ENCODE measurements around the gene LGALS3BP. TPM values are rescaled to one million over a fixed set of nuclear protein-coding genes. Genes with fewer than 3 reads are reported as not detected.

LGALS3BP gene
- total and polyA plus RNA-seq, 4 donors: 66.0 to 224 (median 79.2) TPM

DNA sequence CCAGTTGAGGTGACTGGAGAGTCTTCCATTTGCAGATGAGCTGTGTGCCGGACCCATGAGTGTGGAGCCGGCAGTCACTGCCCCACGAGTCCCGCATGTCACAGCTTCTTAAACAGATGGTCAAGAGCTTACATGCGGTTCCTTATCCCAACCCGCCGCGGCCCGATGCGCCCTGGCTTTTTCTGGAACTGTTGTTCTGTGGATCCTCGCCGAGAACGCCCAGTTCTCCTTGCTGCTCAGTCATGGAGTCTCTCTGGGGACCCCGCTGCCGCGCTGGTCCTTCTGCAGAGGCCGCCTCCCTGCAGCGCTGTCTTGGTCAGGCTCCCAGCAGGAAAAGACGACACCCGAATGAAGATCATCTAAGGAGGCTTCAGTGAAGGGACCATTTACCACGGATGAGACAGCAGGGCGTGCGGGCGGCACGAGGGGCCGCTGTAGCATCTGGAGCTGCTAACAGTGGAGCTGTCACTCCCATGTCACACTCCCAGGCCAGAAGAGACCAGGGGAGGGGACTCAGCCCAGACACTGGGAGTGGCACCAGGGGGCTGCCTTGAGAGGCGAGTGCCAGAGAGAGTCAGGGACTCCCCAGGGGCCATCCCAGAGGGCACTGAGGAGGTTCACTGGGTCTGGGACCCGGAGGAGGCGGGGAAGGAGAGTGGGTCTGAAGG is 10.8 kb upstream of the LGALS3BP start:
- H3K27me3 ChIP-seq (ENCODE audit: control insufficient read depth in 4 of 4, insufficient read depth in 4 of 4, low read length in 3 of 4): no peaks in the 10 kb centered on the region
- H3K4me3 ChIP-seq (ENCODE audit: low read depth in 1 of 3, low read length in 3 of 3): no peak overlapping the region
- TF ChIP-seq YY1 (IDR thresholded peaks at IDR 0.05) (no peak), CTCF (IDR thresholded peaks at IDR 0.05; ENCODE audit: low read depth, low read length, missing input control) (no peak), FOXA1 (IDR thresholded peaks at IDR 0.05) (no peak), RAD21 (IDR thresholded peaks at IDR 0.05) (no peak), TAF1 (conservative IDR thresholded peaks at IDR 0.05) (no peak), ZBTB33 (IDR thresholded peaks at IDR 0.05) (no peak), RXRA (IDR thresholded peaks at IDR 0.05) (no peak), JUND (IDR thresholded peaks at IDR 0.05) (no peak), GABPA (IDR thresholded peaks at IDR 0.05 in 1 of 2, conservative IDR thresholded peaks at IDR 0.05 in 1 of 2) (no peak), HNF4G (IDR thresholded peaks at IDR 0.05) (no peak), MAX (IDR thresholded peaks at IDR 0.05) (no peak), SP1 (IDR thresholded peaks at IDR 0.05) (no peak), REST (IDR thresholded peaks at IDR 0.05) (no peak), EGR1 (IDR thresholded peaks at IDR 0.05; ENCODE audit: low read depth in 2 of 2) (no peak), FOXA2 (IDR thresholded peaks at IDR 0.05) (no peak), HNF4A (conservative IDR thresholded peaks at IDR 0.05) (no peak), NR2F2 (IDR thresholded peaks at IDR 0.05) (no peak)
- H3K4me1 ChIP-seq (ENCODE audit: control insufficient read depth in 4 of 4, insufficient read depth in 4 of 4, low read length in 3 of 4): peaks cover 0 to 3% (median 1%) of the 10 kb centered on the region in 4 donors
- H3K9me3 ChIP-seq (ENCODE audit: control insufficient read depth in 4 of 4, low read length in 3 of 4): no peaks in the 10 kb centered on the region
- peaks cover 3 to 19% (median 8%) of the 10 kb centered on the region in 4 donors for H3K36me3 ChIP-seq (ENCODE audit: control insufficient read depth in 4 of 4, insufficient read depth in 3 of 4, low read depth in 1 of 4, low read length in 3 of 4)
- 97% methylated on average over 29 of the region's 29 CpGs for whole genome bisulfite sequencing
- DNase-seq (ENCODE audit: low spot score): no peak
- H3K27ac ChIP-seq (ENCODE audit: low read depth in 1 of 2, low read length in 2 of 2): no peak overlapping the region
- no peak overlapping the region for H3K9ac ChIP-seq (ENCODE audit: low read depth in 1 of 2, low read length in 2 of 2)
